NCI-H345 treated with DMSO at 0.1 percent for 48 hours (cell line): ENCODE measurements around the gene AK2.
A peak's percentile ranks its signal among the peaks of the same experiment; 100 is the strongest.
"Not testable (repeated sequence)": the region's sequence is repeated elsewhere in the genome, so short reads cannot be mapped to it uniquely, and the experiment has no call there.

Source experiments
- DNase-seq: peaks from one replicate; lab custom pipeline; 2025; ENCODE audit not compliant: unreplicated experiment; lab: John Stamatoyannopoulos, UW

Gene AK2

GRCh38 chr1:33036526-33037503 is at the start of gene AK2:
Gene AK2 (minus strand): TSS chr1:33036883. CDS start chr1:33036828, 55 bp downstream.
- peak; percentile 96 for DNase-seq

GRCh38 chr1:33086384-33086850 is 49.7 kb upstream of the AK2 start:
- DNase-seq, result peak; percentile 21

- no peak for DNase-seq
Observed at GRCh38 chr1:33085332-33085731, 48.6 kb upstream of the AK2 start.

- DNase-seq, result no peak
Observed at GRCh38 chr1:33082575-33083108, 46.0 kb upstream of the AK2 start.

- DNase-seq, result no peak
Observed at GRCh38 chr1:33081554-33082305, 45.0 kb upstream of the AK2 start.

- DNase-seq, result peak; percentile 85
Observed at GRCh38 chr1:33080885-33081553, 44.3 kb upstream of the AK2 start, which contains the start of gene AZIN2. Gene AZIN2 (plus strand): TSS chr1:33081153. CDS start chr1:33082250, 1,097 bp downstream.

GRCh38 chr1:33080373-33080772 is 43.7 kb upstream of the AK2 start:
- DNase-seq, result no peak

- DNase-seq, result no peak
Observed at GRCh38 chr1:33078030-33078591, 41.4 kb upstream of the AK2 start.

- no peak for DNase-seq
Observed at GRCh38 chr1:33074193-33074945, 37.7 kb upstream of the AK2 start.

- DNase-seq, result no peak
Observed at GRCh38 chr1:33072707-33073106, 36.0 kb upstream of the AK2 start.

- DNase-seq, result no peak
Observed at GRCh38 chr1:33070628-33071027, 33.9 kb upstream of the AK2 start.

GRCh38 chr1:33068108-33068507 is 31.4 kb upstream of the AK2 start:
- not testable (repeated sequence) for DNase-seq

GRCh38 chr1:33066477-33066876 is 29.8 kb upstream of the AK2 start:
- not testable (repeated sequence) for DNase-seq

GRCh38 chr1:33065301-33065700 is 28.6 kb upstream of the AK2 start:
- DNase-seq, result no peak

GRCh38 chr1:33064284-33064683 is 27.6 kb upstream of the AK2 start:
- DNase-seq, result not testable (repeated sequence)

GRCh38 chr1:33061834-33062233 is 25.2 kb upstream of the AK2 start:
- DNase-seq, result no peak

- no peak for DNase-seq
Observed at GRCh38 chr1:33060579-33061083, 23.9 kb upstream of the AK2 start.

- no peak for DNase-seq
Observed at GRCh38 chr1:33057095-33057494, 20.4 kb upstream of the AK2 start.

- peak; percentile 53 for DNase-seq
Observed at GRCh38 chr1:33056426-33056825, 19.7 kb upstream of the AK2 start.
